GM19240 (cell line): Measurements from ENCODE around the gene PLA2R1.

Source experiments
- DNase-seq: peaks from one replicate; pipeline ENCODE4 v3.0.0; 2011; ENCODE audit warnings: low spot score; ENCODE audit not compliant: insufficient read length

The PLA2R1 gene

GRCh38 chr2:159938395-159938794, 124.0 kb downstream of the PLA2R1 start:
- no peak for DNase-seq

GRCh38 chr2:159936471-159936870, 125.9 kb downstream of the PLA2R1 start:
- DNase-seq, result no peak

DNA sequence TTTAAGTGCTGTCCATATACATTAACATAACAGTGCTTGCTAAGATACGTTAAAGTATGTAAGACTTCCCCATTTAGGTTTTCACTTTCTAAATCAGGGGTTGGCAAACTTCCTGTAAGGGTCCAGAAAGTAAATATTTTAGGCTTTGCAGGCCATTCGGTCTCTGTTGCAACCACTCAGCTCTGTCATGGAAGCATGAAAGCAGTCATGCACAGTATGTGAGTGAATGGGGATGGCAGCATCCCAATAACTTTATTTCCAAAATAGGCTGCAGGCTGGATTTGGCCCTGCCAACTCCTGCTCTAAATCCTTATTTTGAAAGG, 128.7 kb downstream of the PLA2R1 start:
- no peak for DNase-seq

DNA sequence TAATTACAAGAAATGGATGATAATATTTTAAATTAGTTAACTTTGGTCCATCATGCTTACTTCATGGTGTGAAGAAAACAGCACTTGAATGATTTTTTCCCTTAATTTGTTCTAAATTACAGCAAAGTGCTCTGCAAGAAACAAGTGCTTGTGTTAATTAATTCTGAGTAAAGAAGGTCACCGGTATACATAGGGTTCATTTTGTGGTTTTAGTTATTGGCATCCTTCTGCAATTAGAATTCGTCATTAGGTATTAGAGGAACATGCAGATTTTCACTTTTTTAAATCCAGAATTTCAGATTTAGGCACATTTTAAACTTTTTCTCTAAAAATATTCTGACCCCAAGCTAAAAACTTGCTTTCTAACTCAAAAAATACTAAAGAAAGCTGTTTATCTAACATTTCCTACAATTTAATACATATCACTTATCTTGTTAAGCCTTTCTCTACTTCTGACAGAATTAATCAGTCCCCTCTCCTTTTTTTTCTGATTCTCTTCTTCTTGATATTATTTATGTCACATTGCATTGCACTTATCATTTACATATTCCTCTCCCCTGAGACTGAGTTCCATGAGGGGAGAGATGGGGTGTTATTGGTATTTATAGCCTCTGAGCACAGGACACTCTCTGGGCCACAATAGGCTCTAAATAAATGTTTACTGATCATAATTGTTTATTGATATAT, 129.2 kb downstream of the PLA2R1 start:
- no peak for DNase-seq

DNA sequence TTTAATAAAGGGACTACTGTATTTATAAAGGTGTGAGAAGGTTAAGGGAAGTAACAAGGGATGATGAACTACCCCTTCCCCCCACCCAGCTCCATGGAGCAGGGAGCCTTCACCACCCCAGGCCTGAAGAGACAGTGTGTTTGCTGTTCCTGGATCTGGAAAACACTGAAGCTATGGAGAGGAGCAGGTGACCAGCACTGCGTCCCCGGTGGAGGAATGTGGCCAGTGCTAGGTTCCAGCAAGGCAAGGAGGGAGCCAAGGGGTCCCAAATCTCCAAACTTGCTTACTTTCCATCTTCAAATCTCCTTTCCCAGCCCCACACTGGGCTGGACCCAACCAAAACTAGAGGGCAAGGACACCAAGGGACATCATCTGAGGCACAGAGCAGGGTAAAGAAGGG, 135.7 kb downstream of the PLA2R1 start:
- DNase-seq, result no peak

GRCh38 chr2:159925975-159926374, 136.4 kb downstream of the PLA2R1 start:
- DNase-seq, result no peak

DNA sequence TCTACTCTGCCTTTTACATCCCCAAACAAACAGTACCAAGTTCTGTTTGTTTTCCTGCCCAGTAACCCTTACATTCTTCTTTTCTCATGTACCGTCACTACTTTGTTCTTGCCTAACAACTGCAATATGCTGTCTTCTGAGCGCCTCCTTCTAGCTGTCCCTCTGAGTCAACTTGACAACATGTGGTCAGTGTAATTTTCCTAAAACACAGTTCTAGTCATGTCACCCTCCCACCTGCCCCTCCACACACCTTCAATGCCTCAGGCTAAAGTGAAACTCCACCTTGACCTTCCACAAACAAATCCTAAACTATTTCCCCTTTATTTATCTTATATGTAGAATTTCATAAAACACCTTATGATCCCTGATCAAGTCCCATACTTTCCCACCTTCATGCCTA, 139.9 kb downstream of the PLA2R1 start:
- DNase-seq, result no peak

- DNase-seq, result peak; percentile 68
These were observed 140.5 kb downstream of the PLA2R1 start for GRCh38 chr2:159921752-159922404.

DNA sequence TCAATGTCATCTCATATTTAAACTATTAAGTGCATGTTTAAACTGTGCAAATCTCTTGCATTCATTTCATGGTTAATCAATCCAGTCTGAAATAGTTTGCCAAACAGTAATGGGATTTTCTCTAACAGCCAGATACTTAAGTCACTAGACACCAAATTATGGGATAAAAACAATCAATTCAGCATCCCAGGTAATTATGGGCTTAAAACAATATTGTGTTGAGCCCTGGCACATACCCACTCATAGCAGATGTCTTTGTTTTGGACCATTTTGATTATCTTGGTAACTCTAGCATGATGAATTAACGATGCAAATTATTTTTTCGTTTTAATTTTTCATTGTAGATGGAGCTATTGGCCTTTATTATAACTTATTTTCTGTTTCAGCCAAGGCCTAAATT, 145.9 kb downstream of the PLA2R1 start:
- no peak for DNase-seq

DNA sequence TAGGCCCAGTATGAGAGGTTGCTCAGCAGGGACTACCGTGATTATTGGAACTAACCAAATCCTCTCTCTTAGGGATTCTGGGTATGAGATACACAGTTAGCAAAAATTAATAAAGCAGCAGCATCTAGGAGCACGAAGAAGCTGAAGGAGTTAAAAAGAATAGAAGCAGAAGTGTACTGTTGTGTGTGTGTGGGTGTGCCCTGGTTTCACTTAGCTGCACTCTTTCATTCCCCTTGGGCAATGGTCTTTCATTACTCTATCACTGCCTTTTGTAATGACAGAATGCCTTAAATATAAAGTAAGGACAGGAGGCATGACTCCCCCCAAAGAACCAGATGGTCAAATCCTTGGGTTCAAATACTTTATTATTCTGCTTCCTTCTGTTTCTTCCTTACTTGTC, 148.5 kb downstream of the PLA2R1 start:
- DNase-seq, result no peak

DNA sequence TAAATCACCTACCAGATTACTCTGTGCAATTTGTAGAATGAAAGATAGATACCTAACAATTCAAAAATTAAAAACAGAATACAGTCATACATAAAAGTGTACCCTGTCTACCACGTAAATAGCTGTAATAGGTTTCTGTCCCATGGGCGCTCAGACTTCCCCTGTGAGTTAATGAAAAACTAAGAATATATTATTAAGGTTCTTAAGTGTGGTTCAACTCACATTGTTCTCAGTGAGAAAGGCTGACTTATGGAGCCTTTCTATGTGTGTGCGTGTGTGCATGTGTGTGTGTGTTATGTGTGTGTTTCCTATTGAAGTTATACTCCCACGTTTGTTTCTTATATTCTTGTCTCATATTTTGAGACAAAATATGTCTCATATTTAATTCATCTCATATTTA, 149.8 kb downstream of the PLA2R1 start:
- DNase-seq, result no peak

DNA sequence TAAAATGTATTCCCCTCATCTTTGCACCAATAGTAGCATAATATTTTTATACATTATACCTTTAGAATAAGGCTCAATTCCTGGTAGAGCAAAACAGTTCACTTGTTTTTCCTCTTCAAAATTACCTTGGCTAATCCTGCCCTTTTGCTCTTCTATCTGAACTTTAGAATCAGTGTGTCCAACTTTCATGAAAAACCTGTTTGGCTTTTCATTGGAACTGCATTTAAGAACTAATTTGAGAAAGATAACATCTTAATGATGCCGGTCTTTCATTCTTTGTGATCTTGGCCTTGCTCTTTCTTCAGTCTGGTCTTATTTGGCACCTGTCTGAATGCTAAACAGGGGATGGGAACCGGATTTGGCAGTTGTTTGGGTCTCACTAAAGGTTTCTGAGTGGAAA, 151.5 kb downstream of the PLA2R1 start:
- no peak for DNase-seq

DNA sequence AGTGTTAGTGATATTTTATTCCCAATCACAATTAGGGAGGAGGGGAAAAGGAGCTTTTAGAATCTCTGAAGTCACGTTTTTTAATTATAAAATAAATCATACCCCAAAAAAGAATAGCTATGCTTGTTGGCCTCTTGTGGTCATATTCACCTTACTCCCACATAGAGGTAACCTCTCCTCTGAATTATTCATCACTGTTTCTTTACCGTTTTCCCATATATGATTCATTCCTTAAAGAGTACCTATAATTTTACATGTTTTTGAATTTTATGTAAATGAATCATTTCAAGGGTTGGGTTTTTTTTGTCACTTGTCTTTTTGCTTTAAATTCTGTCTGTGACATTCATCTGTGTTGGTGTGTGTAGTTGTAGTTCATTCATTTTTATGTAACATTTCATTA, 153.8 kb downstream of the PLA2R1 start:
- no peak for DNase-seq

- DNase-seq, result no peak
These were observed 154.5 kb downstream of the PLA2R1 start for GRCh38 chr2:159907909-159908308.

DNA sequence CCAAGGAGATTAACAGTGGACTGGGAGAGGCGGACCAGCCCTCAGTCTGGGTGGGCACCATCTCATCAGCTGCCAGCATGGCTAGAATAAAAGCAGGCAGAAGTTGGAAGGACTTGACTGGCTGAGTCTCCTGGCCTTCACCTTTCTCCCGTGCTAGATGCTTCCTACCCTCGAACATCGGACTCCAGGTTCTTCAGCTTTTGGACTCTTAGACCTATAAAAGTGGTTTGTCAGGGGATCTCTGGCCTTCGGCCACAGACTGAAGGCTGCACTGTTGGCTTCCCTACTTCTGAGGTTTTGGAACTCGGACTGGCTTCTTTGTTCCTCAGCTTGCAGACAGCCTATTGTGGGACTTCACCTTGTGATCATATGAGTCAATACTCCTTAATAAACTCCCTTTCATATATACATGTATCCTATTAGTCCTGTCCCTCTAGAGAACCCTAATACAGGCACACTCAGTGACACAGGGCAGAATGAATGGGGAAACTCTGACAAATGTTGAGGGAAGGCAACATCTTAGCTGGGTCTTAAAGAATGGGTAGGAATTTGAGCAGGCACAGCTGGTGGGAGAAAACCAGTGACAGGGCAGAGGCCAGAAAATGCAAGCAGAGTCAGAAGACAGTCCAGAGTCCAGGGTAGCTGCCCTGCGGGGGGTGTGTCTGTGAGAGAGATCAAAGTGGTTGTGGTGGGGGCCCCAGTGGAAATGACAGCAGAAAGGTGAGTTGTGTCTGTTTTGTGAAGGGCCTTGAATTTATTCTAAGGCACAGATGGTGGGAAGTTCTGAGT, 156.3 kb downstream of the PLA2R1 start:
- no peak for DNase-seq

DNA sequence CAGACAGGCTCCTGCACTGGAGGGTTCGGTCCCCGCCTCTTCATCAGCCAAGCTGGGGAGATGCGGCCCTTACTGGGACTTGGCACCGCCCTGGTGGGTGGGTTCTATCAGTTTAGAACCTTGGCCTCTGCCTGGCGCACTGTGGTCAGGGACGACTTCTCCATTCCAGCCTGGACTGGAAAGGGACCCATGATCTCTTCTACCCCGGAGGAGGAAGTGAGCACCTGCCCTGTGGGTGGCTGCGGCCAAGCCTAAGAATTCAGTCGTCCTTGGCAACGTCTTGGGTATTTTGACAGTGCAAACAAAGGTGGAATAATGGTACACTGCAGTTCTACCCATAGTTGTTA, 157.5 kb downstream of the PLA2R1 start:
- no peak for DNase-seq

DNA sequence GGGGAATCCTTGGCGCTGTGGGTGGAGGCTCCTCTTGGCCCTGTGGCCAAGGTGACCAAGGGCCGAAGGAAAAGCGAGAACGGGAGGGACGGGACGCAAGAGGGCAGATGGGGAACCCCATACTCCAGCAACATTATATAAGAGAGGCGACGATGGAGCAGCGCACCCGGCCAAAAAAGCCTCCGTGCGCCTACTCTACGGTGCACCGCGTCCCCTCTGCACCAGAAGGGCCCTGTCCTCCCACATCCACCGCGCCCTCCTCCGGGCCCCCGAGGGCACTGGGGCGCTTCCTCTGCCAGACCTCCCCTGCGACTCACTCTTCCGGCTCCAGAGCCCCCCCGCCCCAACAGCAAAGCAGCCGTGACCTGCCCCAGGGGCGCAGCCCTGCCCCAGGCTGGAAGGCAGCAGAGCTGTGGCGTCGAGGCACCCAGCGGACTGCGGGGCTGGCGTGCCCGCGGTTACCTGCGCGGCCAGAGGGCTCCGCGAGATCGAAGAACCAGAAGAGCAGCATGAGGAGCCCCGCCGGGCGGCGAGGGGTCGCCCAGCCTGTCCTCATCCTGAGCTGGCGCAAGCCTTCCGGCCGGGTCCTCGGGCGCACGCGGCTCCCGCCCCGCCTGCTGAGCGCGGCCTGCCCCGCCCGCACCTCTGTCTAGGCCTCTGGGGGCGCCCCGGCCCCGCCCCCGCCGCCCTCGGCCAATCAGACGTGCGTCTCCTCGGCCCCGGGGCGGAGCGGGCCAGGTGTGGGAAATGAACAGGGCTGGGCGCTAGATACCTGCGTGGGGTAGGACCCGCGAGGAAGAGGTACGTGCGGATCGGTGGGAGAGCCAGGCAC, 158.1 kb downstream of the PLA2R1 start, which contains the start of gene LY75:
TSS of gene LY75 (minus strand) at position 630 of the 832 bp plus-strand sequence.
- peak; percentile 71 for DNase-seq

- DNase-seq, result no peak
These were observed 158.8 kb downstream of the PLA2R1 start for GRCh38 chr2:159903443-159904126.

DNA sequence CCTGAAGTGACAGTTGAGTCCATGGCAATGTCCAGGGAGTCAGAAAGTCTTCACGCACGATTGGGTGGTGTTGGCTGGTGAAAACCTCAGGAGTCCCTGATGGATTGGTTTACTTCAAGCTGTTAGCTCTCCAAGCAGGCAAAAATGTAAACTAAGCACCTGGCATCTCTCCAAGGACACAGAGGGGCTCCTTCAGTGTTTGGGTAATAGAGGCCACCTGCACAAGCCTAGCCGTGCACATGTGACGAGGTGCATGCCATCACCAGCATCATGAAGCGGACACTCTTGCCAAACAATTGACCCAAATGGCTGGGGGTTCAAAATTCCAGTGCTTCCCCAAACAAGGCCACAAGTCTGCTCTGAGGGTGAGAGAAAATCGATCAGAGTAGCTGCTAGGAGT, 159.7 kb downstream of the PLA2R1 start:
- no peak for DNase-seq

- DNase-seq, result no peak
These were observed 162.1 kb downstream of the PLA2R1 start for GRCh38 chr2:159900343-159900742.

- DNase-seq, result no peak
These were observed 164.0 kb downstream of the PLA2R1 start for GRCh38 chr2:159898441-159898840.
